ENCODE results near the gene ETFA. TPM values are rescaled to one million over a fixed set of nuclear protein-coding genes. Genes with fewer than 3 reads are reported as not detected.

Gene ETFA
- total RNA-seq, 4 donors from 2014 or later: 65.8 to 195 (median 159) TPM

GRCh38 chr15:76347482-76348055 is 36.3 kb upstream of the ETFA start:
- H3K4me1 ChIP-seq: peaks cover 0 to 42% (median 26%) of the 10 kb centered on the region in 4 donors
- no peaks in the 10 kb centered on the region for H3K9me3 ChIP-seq
- H3K36me3 ChIP-seq: no peaks in the 10 kb centered on the region
- peaks cover 63% of the 10 kb centered on the region for H3K27me3 ChIP-seq
- no peak for DNase-seq
- H3K4me3 ChIP-seq: peak overlapping the region in 3 of 4 donors; percentile 48 to 73 (median 52)
- peak overlapping the region; percentile 69 to 86 (median 82) for H3K27ac ChIP-seq
- WGBS, 2 donors (ENCODE audit: low coverage in 1 of 2): 60 to 62% methylated on average over 13 of the region's 13 CpGs
- TF ChIP-seq CTCF (IDR thresholded peaks at IDR 0.05) (no peak), EP300 (IDR thresholded peaks at IDR 0.05; ENCODE audit: low read depth) (no peak), POLR2A (IDR thresholded peaks at IDR 0.05) (no peak), POLR2AphosphoS5 (IDR thresholded peaks at IDR 0.05) (no peak)
- intact Hi-C loops (cut with DNase I; ENCODE audit: low total_unique reads) (no loop called here), in situ Hi-C loops (cut with MboI; ENCODE audit: low pct_ligation_motif_present in 1 of 4, low pct_unique_long_range_greater_than_20kb in 1 of 4, low sequenced_read_pairs in 3 of 4) (loop anchor here in 1 of 4 donors (25.0 kb wide), 1 partner anchor 160 kb away; no protein-coding TSS in a partner anchor)

- Histone ChIP-seq H3K27ac (peak overlapping the region; percentile 69 to 86 (median 82)), H3K4me1 (peaks cover 0 to 49% (median 33%) of the 10 kb centered on the region in 4 donors)
- in situ Hi-C loops (cut with MboI; ENCODE audit: low pct_ligation_motif_present in 1 of 4, low pct_unique_long_range_greater_than_20kb in 1 of 4, low sequenced_read_pairs in 3 of 4): loop anchor here in 1 of 4 donors (25.0 kb wide), 1 partner anchor 160 kb away; no protein-coding TSS in a partner anchor
Observed at GRCh38 chr15:76346669-76347481, 35.6 kb upstream of the ETFA start.

DNA sequence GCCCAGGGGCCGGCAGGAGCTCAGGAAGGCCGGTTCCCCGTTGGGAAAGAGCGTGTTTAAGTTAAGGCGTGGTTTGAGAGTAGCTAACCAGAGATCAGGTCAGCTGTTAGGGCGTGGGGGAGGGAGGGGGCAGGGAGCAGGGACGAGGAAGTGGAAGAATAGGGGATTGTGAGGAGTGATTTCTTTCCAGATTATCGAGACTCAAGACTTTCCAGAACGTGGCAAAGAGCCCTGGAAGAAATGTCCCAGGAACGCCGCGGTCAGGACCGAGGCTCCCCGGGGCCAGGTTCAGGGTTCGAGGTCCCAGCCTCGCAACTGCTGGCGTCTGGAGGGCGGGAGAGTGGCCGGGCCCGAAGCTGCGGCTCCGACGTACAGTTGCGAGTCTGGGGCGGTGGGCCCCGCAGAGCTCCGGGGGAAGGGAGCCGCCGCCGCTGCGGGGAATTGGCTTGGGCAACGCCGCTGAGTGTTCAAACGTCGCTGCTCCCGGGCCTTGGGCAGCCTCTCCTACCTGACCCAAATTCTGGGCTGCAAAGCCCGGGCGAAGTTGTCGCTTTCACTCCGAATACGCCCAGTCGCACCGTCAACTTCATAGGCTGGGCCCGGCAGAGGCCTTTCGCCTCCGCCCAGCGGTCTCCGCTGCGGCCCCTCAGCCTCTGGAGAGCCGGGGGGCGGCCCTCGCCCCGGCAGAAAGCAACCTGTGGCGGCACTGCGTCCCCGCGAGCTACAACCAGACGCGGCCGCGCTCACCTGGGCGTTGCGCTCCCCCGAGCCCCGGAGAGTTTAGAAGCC is 34.8 kb upstream of the ETFA start:
- Histone ChIP-seq H3K27me3 (peaks cover 78% of the 10 kb centered on the region), H3K36me3 (no peaks in the 10 kb centered on the region), H3K4me3 (peak overlapping the region; percentile 33 to 73 (median 50)), H3K4me1 (peaks cover 0 to 57% (median 41%) of the 10 kb centered on the region in 4 donors), H3K9me3 (no peaks in the 10 kb centered on the region), H3K27ac (peak overlapping the region; percentile 69 to 86 (median 82))
- TF ChIP-seq POLR2A (IDR thresholded peaks at IDR 0.05): peak; percentile 71
- no peak for TF ChIP-seq EP300 (IDR thresholded peaks at IDR 0.05; ENCODE audit: low read depth)
- TF ChIP-seq CTCF (IDR thresholded peaks at IDR 0.05): no peak
- peak in 2 of 3 donors; percentile 25 to 51 for TF ChIP-seq POLR2AphosphoS5 (IDR thresholded peaks at IDR 0.05)
- WGBS, 2 donors (ENCODE audit: low coverage in 1 of 2): 7 to 29% methylated on average over 9 to 38 of the region's 65 CpGs
- DNase-seq: peak; percentile 81
- in situ Hi-C loops (cut with MboI; ENCODE audit: low pct_ligation_motif_present in 1 of 4, low pct_unique_long_range_greater_than_20kb in 1 of 4, low sequenced_read_pairs in 3 of 4): loop anchor here in 1 of 4 donors (25.0 kb wide), 1 partner anchor 159 kb away; no protein-coding TSS in a partner anchor
- intact Hi-C loops (cut with DNase I; ENCODE audit: low total_unique reads): no loop called here

More at GRCh38 chr15:76346669-76347481, 35.6 kb upstream of the ETFA start:
- intact Hi-C loops (cut with DNase I; ENCODE audit: low total_unique reads): no loop called here
- H3K36me3 ChIP-seq: no peaks in the 10 kb centered on the region
- peak; percentile 38 for DNase-seq
- H3K27me3 ChIP-seq: peaks cover 70% of the 10 kb centered on the region
- TF ChIP-seq POLR2A (IDR thresholded peaks at IDR 0.05) (peak; percentile 8), POLR2AphosphoS5 (IDR thresholded peaks at IDR 0.05) (peak in 1 of 3 donors; percentile 45), EP300 (IDR thresholded peaks at IDR 0.05; ENCODE audit: low read depth) (no peak)
- 0 to 8% methylated on average over 2 to 40 of the region's 74 CpGs for WGBS, 2 donors (ENCODE audit: low coverage in 1 of 2)
- peak overlapping the region; percentile 33 to 73 (median 50) for H3K4me3 ChIP-seq
- H3K9me3 ChIP-seq: no peaks in the 10 kb centered on the region

- Histone ChIP-seq H3K9me3 (no peaks in the 10 kb centered on the region), H3K36me3 (no peaks in the 10 kb centered on the region), H3K4me3 (peak overlapping the region in 2 of 4 donors; percentile 48 to 73), H3K4me1 (peaks cover 0 to 62% (median 46%) of the 10 kb centered on the region in 4 donors), H3K27me3 (peaks cover 83% of the 10 kb centered on the region), H3K27ac (peak overlapping the region in 3 of 4 donors; percentile 77 to 86 (median 86))
- in situ Hi-C loops (cut with MboI; ENCODE audit: low pct_ligation_motif_present in 1 of 4, low pct_unique_long_range_greater_than_20kb in 1 of 4, low sequenced_read_pairs in 3 of 4): loop anchor here in 1 of 4 donors (25.0 kb wide), 1 partner anchor 158 kb away; no protein-coding TSS in a partner anchor
- no peak for DNase-seq
- TF ChIP-seq EP300 (IDR thresholded peaks at IDR 0.05; ENCODE audit: low read depth): no peak
- 32 to 55% methylated on average over 3 to 7 of the region's 7 CpGs for WGBS, 2 donors (ENCODE audit: low coverage in 1 of 2)
- intact Hi-C loops (cut with DNase I; ENCODE audit: low total_unique reads): no loop called here
Observed at GRCh38 chr15:76345583-76345879, 34.3 kb upstream of the ETFA start.
